SU-DHL-6 (cell line): Measurements from ENCODE around the gene ACSS2.

Source experiments
- H2AFZ ChIP-seq: fragments of 200-600 bp; sonication (generic); 2 replicates; pipeline ENCODE4 v1.6.1; 2014; ENCODE audit warnings: low read depth, mild to moderate bottlenecking, moderate library complexity, mixed read lengths, antibody characterized with exemption, low read length; ENCODE audit not compliant: severe bottlenecking
- H3F3A ChIP-seq: fragments of 200-600 bp; shearing (Covaris generic); 2 replicates; pipeline ENCODE4 v1.6.0; 2016; ENCODE audit warnings: antibody characterized with exemption, mild to moderate bottlenecking; ENCODE audit not compliant: insufficient read depth
- H3K27ac ChIP-seq: fragments of 200-600 bp; sonication (generic); 2 replicates; pipeline ENCODE4 v1.5.1; 2016; ENCODE audit warnings: low read depth, mild to moderate bottlenecking, low read length, moderate library complexity, mixed read lengths
- H3K27me3 ChIP-seq: fragments of 200-600 bp; sonication (generic), shearing (Covaris generic); 2 replicates; pipeline ENCODE4 v1.6.0; 2014; ENCODE audit warnings: mild to moderate bottlenecking, low read length
- H3K36me3 ChIP-seq: fragments of 200-600 bp; sonication (generic); 2 replicates; pipeline ENCODE4 v1.6.1; 2014; ENCODE audit warnings: mild to moderate bottlenecking, low read length, mixed read lengths
- H3K4me2 ChIP-seq: fragments of 300-600, 200-600 bp; shearing (Covaris generic), sonication (generic); 2 replicates; pipeline ENCODE4 v1.6.0; 2014; ENCODE audit warnings: low read length, low read depth, mild to moderate bottlenecking; ENCODE audit not compliant: poor library complexity, severe bottlenecking
- H3K4me3 ChIP-seq: fragments of 200-600 bp; sonication (generic); 2 replicates; pipeline ENCODE4 v1.5.1; 2014; ENCODE audit warnings: antibody characterized with exemption, low read length, mild to moderate bottlenecking, mixed read lengths; ENCODE audit not compliant: insufficient read depth, poor library complexity, severe bottlenecking
- H3K79me2 ChIP-seq: fragments of 200-600 bp; sonication (generic); 2 replicates; pipeline ENCODE4 v1.6.1; 2014; ENCODE audit warnings: mild to moderate bottlenecking, low read length, moderate library complexity; ENCODE audit not compliant: insufficient read depth
- H3K9ac ChIP-seq: fragments of 200-600 bp; sonication (generic); 2 replicates; pipeline ENCODE4 v1.7.0; 2014; ENCODE audit warnings: mild to moderate bottlenecking, low read length
- H3K9me2 ChIP-seq: fragments of 200-600 bp; sonication (generic); replicated peaks from 2 replicates; pipeline ENCODE4 v1.6.1; 2014; ENCODE audit warnings: low read length; ENCODE audit not compliant: insufficient read depth
- H3K9me3 ChIP-seq: fragments of 200-600 bp; sonication (generic); 2 replicates; pipeline ENCODE4 v1.6.1; 2014; ENCODE audit warnings: low read length, mixed read lengths; ENCODE audit not compliant: insufficient read depth
- H4K20me1 ChIP-seq: fragments of 200-600 bp; sonication (generic); 2 replicates; pipeline ENCODE4 v1.6.1; 2014; ENCODE audit warnings: low read depth, mild to moderate bottlenecking, antibody characterized with exemption, low read length, moderate library complexity, mixed read lengths
- EZH2phosphoT487 ChIP-seq: fragments of 200-600 bp; sonication (generic), shearing (Covaris generic); conservative IDR thresholded peaks from 2 replicates; pipeline ENCODE4 v1.6.1; 2018; ENCODE audit warnings: mild to moderate bottlenecking, antibody characterized with exemption, low read length, moderate library complexity, mixed read lengths
- TF ChIP-seq, protein P1 (sequence below): fragments of 200-600 bp; sonication (generic); IDR thresholded peaks from one replicate; pipeline ENCODE4 v1.5.1; 2017; ENCODE audit warnings: antibody characterized with exemption, mild to moderate bottlenecking, low read length, moderate library complexity; ENCODE audit not compliant: insufficient read depth, poor library complexity, severe bottlenecking

ACSS2 gene

DNA sequence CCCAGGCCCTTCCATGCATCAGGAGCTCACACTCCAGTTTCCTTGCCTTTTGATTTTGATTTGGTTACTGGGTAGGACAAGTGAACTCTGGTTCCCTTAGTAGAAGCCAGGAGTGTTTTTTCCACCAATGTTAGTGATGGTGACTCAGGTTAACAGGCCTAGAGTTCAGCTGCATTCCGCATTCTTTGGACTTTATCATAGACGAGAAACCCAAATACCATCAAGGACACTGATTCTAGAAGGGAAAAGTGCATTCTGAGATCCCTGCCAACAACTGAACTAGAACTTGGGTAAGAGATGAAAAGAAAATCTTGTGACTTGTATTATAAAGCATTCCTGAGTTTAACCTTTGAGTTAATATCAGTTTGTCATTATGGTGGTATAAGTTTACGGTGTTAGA lies 70.2 kb downstream of the ACSS2 start:
- no peaks in the 10 kb centered on the region for H4K20me1 ChIP-seq
- H3K4me3 ChIP-seq = no peak overlapping the region
- H3K9me2 ChIP-seq = no peaks in the 10 kb centered on the region
- no peak overlapping the region for H3K4me2 ChIP-seq
- no peaks in the 10 kb centered on the region for H3K79me2 ChIP-seq
- TF ChIP-seq, protein P1, sequence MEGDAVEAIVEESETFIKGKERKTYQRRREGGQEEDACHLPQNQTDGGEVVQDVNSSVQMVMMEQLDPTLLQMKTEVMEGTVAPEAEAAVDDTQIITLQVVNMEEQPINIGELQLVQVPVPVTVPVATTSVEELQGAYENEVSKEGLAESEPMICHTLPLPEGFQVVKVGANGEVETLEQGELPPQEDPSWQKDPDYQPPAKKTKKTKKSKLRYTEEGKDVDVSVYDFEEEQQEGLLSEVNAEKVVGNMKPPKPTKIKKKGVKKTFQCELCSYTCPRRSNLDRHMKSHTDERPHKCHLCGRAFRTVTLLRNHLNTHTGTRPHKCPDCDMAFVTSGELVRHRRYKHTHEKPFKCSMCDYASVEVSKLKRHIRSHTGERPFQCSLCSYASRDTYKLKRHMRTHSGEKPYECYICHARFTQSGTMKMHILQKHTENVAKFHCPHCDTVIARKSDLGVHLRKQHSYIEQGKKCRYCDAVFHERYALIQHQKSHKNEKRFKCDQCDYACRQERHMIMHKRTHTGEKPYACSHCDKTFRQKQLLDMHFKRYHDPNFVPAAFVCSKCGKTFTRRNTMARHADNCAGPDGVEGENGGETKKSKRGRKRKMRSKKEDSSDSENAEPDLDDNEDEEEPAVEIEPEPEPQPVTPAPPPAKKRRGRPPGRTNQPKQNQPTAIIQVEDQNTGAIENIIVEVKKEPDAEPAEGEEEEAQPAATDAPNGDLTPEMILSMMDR = no peak
- no peak for TF ChIP-seq EZH2phosphoT487
- no peaks in the 10 kb centered on the region for H3F3A ChIP-seq
- no peak overlapping the region for H3K9ac ChIP-seq
- no peak overlapping the region for H3K27ac ChIP-seq
- H3K9me3 ChIP-seq = no peaks in the 10 kb centered on the region
- peaks cover 5% of the 10 kb centered on the region; the same call in 1 of the 2 replicates for H3K36me3 ChIP-seq
- no peaks in the 10 kb centered on the region for H3K27me3 ChIP-seq
- H2AFZ ChIP-seq = no peak overlapping the region

DNA sequence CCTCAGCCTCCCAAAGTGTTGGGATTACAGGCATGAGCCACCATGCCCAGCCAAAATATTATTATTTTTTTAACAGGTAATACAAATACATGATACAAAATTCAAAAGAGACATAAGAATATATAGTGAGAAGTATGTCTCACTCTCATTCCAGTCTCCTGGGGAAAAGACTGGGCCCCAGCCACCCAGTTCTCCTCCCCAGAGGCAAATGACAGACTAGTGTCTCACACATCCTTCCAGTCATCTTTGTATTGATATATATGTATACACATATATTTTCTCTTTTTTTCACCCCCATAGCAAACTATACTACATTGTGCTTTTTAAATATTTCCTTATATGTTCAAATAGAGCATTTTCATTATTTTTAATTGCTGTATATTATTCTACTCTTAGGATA lies 70.9 kb downstream of the ACSS2 start:
- no peaks in the 10 kb centered on the region for H3K9me3 ChIP-seq
- H2AFZ ChIP-seq = no peak overlapping the region
- H3F3A ChIP-seq = no peaks in the 10 kb centered on the region
- no peaks in the 10 kb centered on the region for H3K79me2 ChIP-seq
- no peak overlapping the region for H3K27ac ChIP-seq
- H3K4me2 ChIP-seq = no peak overlapping the region
- H3K36me3 ChIP-seq = peaks cover 5% of the 10 kb centered on the region; the same call in 1 of the 2 replicates
- TF ChIP-seq, protein P1 = no peak
- no peak for TF ChIP-seq EZH2phosphoT487
- H3K9me2 ChIP-seq = no peaks in the 10 kb centered on the region
- H4K20me1 ChIP-seq = no peaks in the 10 kb centered on the region
- H3K4me3 ChIP-seq = no peak overlapping the region
- no peaks in the 10 kb centered on the region for H3K27me3 ChIP-seq
- no peak overlapping the region for H3K9ac ChIP-seq

DNA sequence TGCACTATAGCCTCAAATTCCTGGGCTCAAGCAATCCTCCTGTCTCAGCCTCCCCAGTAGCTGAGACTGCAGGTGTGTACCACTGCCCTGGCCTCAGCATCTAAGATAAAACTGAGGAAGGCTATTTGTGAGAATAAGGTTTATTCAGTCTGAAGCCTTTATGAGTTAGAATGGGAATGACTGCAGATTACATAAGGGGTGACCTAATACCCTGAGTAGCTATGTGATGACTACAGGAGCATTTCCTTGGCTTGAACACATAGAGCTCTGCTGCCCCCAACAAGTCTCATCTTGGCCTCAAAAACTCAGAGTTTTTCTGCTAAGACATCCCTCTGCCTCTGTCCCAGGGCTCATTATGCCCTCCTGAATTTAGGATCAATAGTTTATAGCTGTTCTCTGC lies 71.6 kb downstream of the ACSS2 start:
- no peaks in the 10 kb centered on the region for H4K20me1 ChIP-seq
- no peaks in the 10 kb centered on the region for H3K79me2 ChIP-seq
- no peak overlapping the region for H3K4me2 ChIP-seq
- no peaks in the 10 kb centered on the region for H3F3A ChIP-seq
- H3K36me3 ChIP-seq = peaks cover 5% of the 10 kb centered on the region; the same call in 1 of the 2 replicates
- no peak overlapping the region for H3K27ac ChIP-seq
- no peak overlapping the region for H3K4me3 ChIP-seq
- H2AFZ ChIP-seq = no peak overlapping the region
- H3K9me2 ChIP-seq = no peaks in the 10 kb centered on the region
- H3K9me3 ChIP-seq = no peaks in the 10 kb centered on the region
- no peaks in the 10 kb centered on the region for H3K27me3 ChIP-seq
- H3K9ac ChIP-seq = no peak overlapping the region
- TF ChIP-seq EZH2phosphoT487 = no peak
- TF ChIP-seq, protein P1 = no peak

DNA sequence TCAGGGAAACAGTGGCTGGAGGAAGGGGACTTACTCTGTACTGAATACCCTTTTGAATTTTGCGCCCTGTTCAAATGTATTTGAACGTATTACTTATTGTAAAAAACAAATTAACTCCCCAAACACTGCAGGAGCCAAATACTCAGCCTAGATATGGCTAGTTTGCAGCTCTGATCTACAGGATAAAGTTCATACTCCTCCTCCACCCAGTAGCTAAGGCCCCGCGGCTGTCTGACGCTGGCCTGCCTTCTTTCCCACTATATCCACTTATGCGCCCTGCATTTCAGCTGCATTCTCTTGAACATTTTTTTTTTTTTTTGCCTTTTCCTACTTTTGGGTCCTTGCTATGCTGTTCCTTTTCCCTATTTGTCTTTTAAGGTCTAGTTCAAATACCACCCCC lies 72.7 kb downstream of the ACSS2 start:
- no peaks in the 10 kb centered on the region for H3K27me3 ChIP-seq
- no peaks in the 10 kb centered on the region for H3K79me2 ChIP-seq
- no peaks in the 10 kb centered on the region for H3F3A ChIP-seq
- H3K27ac ChIP-seq = no peak overlapping the region
- H3K9me3 ChIP-seq = no peaks in the 10 kb centered on the region
- peaks cover 5% of the 10 kb centered on the region; the same call in 1 of the 2 replicates for H3K36me3 ChIP-seq
- H2AFZ ChIP-seq = no peak overlapping the region
- H4K20me1 ChIP-seq = no peaks in the 10 kb centered on the region
- H3K9me2 ChIP-seq = no peaks in the 10 kb centered on the region
- H3K9ac ChIP-seq = no peak overlapping the region
- no peak overlapping the region for H3K4me3 ChIP-seq
- no peak overlapping the region for H3K4me2 ChIP-seq
- TF ChIP-seq, protein P1 = no peak
- no peak for TF ChIP-seq EZH2phosphoT487
